K562 (cell line): ENCODE data around the gene TCIRG1. TPM values are rescaled to one million over a fixed set of nuclear protein-coding genes. Genes with fewer than 3 reads are reported as not detected.

Experiments used
- EWSR1 ChIP-seq: fragments of 450-650 bp; IDR thresholded peaks from 2 replicates; pipeline ENCODE4 v1.6.1; 2018; ENCODE audit warnings: borderline replicate concordance, mild to moderate bottlenecking, low read depth, moderate library complexity; ENCODE audit not compliant: partially characterized antibody
- GATAD2B ChIP-seq: fragments of 450-650 bp; IDR thresholded peaks from 2 replicates; pipeline ENCODE4 v1.6.1; 2017; ENCODE audit warnings: mild to moderate bottlenecking, borderline replicate concordance
- POU5F1 ChIP-seq: fragments of 150-350 bp; IDR thresholded peaks from 2 replicates; pipeline ENCODE4 v1.6.1; 2014; ENCODE audit warnings: borderline replicate concordance, low read length, low read depth, mild to moderate bottlenecking; ENCODE audit not compliant: partially characterized antibody
- ZNF639 ChIP-seq, 2 experiments: fragments of 200-800 bp in 1 of 2; sonication (Bioruptor generic) in 1 of 2; sonication (generic) in 1 of 2; formaldehyde crosslinking in 1 of 2; IDR thresholded peaks in 1 of 2; conservative IDR thresholded peaks in 1 of 2; 2 replicates each; pipeline versions ENCODE4 v1.5.0 to v1.6.1; 2016 to 2020; ENCODE audit warnings: missing compliant biosample characterization in 1 of 2, missing genetic modification characterization in 1 of 2, missing genetic modification reagents in 1 of 2
- ZNF668 ChIP-seq: fragments of 250-450 bp; sonication (Bioruptor Pico); IDR thresholded peaks from 2 replicates; pipeline ENCODE4 v1.8.0; 2022; ENCODE audit warnings: mild to moderate bottlenecking, inconsistent platforms
- polyA plus RNA-seq, 8 experiments: library from polyadenylated mRNA; depleted of rRNA in 4 of 8; stranded (reverse) in 5 of 8; unstranded in 3 of 8; fragments of >200 nt; fragmentation: Nextera tagmentation in 2 of 8; fragmentation: Illumina TruSeq in 1 of 8; extraction: Ambion mirVana in 2 of 8; extraction: Trizol in 1 of 8; gene quantifications; 2 replicates each; pipeline versions ENCODE4 v1.2.1 to v1.2.3, GENCODE V29; 2011 to 2014; ENCODE audit warnings: inconsistent platforms in 1 of 8, missing spikeins in 1 of 8
- total RNA-seq, 7 experiments: library from RNA; depleted of rRNA in 6 of 7; stranded (reverse); fragments of >200 nt in 6 of 7; fragmentation: Illumina TruSeq in 2 of 7; extraction: Trizol in 2 of 7; gene quantifications; 2 replicates each; pipeline versions ENCODE4 v1.2.1 to v1.2.3, GENCODE V29; 2011 to 2021; ENCODE audit warnings: low replicate concordance in 1 of 7
- TF ChIP-seq, protein P1 (sequence below): fragments of 250-450 bp; sonication (Bioruptor Pico); IDR thresholded peaks from 2 replicates; pipeline ENCODE4 v1.8.0; 2021; ENCODE audit warnings: moderate library complexity, mild to moderate bottlenecking, inconsistent platforms
- TF ChIP-seq, protein P2 (sequence below), 3 experiments: fragments of 200-800 bp in 1 of 3; sonication (Bioruptor generic) in 1 of 3; sonication (generic) in 1 of 3; formaldehyde crosslinking in 1 of 3; IDR thresholded peaks; 2 replicates each; pipeline versions ENCODE4 v1.6.1 to v1.8.0; 2016 to 2022; ENCODE audit warnings: mild to moderate bottlenecking in 2 of 3, missing compliant biosample characterization in 2 of 3, missing genetic modification characterization in 2 of 3, missing genetic modification reagents in 1 of 3

Gene TCIRG1
- total and polyA plus RNA-seq, 9 of the 15 experiments (the other 6 are each of a cell fraction or from before 2014, with no cell fraction given) = 0.49 to 143 (median 24.4) TPM

DNA sequence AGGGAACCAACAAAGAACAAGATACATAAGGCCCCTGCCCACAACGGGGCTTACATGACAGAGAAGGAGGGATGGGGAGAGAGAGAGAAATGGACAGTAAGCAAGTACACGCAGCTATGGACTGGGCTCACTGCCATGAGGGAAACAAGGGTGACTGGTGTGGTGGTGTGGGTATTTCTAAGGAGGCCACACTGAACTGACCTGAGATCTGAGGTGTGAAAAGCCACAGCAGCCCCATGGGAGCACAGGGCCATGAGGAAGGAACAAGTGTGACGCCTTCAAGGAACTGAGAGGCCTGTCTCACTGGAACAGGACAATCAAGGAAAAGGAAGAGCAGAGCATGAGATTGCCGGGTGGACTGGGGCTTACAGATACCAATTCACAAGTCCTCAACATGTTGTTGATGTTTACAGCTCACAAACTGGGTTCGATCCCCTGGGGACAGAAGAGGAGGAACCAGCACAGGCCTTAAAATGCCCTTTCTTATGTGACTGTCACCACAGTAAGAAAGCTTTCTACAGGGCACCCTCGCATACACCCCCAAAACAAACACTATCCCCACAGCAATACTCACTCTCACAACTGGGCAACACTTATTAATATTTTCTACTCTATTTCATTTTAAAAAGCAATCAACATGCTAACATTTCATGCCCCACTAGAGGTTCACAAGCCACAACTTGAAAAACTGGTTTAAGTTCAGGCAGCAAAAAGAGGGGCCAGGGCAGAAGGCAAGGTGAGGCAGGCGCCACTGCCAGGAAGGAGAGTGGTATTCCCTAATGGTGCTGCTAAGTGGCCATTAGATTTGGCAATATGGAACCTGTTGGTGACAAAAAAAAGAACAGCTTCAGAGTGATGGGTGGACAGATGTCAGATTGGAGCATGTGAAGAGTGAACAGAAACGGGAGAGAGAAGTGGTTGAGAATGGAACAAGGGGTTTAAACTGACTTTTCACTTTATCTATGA lies 39.1 kb downstream of the TCIRG1 start (continued):
- TF ChIP-seq, protein P1, sequence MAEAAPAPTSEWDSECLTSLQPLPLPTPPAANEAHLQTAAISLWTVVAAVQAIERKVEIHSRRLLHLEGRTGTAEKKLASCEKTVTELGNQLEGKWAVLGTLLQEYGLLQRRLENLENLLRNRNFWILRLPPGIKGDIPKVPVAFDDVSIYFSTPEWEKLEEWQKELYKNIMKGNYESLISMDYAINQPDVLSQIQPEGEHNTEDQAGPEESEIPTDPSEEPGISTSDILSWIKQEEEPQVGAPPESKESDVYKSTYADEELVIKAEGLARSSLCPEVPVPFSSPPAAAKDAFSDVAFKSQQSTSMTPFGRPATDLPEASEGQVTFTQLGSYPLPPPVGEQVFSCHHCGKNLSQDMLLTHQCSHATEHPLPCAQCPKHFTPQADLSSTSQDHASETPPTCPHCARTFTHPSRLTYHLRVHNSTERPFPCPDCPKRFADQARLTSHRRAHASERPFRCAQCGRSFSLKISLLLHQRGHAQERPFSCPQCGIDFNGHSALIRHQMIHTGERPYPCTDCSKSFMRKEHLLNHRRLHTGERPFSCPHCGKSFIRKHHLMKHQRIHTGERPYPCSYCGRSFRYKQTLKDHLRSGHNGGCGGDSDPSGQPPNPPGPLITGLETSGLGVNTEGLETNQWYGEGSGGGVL (CRISPR knock-in tag) = no peak
- TF ChIP-seq POU5F1 (no peak), ZNF668 (CRISPR knock-in tag) (no peak), GATAD2B (no peak), ZNF639 (CRISPR knock-in tag; conservative IDR thresholded peaks at IDR 0.05 in 1 of 2, IDR thresholded peaks at IDR 0.05 in 1 of 2) (no peak), EWSR1 (no peak)
- TF ChIP-seq, protein P2, sequence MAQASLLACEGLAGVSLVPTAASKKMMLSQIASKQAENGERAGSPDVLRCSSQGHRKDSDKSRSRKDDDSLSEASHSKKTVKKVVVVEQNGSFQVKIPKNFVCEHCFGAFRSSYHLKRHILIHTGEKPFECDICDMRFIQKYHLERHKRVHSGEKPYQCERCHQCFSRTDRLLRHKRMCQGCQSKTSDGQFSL (CRISPR knock-in tag; IDR thresholded peaks at IDR 0.05) = no peak
- TF ChIP-seq, protein P2 (tag; IDR thresholded peaks at IDR 0.05) = no peak
- TF ChIP-seq, all 486 proteins: peak for 0
